Right ventricle myocardium superior (tissue), 1 donor: ENCODE data around the gene PUDP. TPM values are rescaled to one million over a fixed set of nuclear protein-coding genes. Genes with fewer than 3 reads are reported as not detected.
"Not testable (repeated sequence)": the region's sequence is repeated elsewhere in the genome, so short reads cannot be mapped to it uniquely, and the experiment has no call there.

Experiments used
- ATAC-seq: fragments of 200-7000 bp; cut with Tn5 transposase; one replicate; pipeline ENCODE4 v1.9.1; 2020; ENCODE audit warnings: mild to moderate bottlenecking; ENCODE audit not compliant: poor library complexity
- DNase-seq: peaks from one replicate; pipeline ENCODE4 v3.0.0-alpha.2; 2020
- intact Hi-C: fragments of 100-400 bp; cut with DNase I; formaldehyde crosslinking; loops from one replicate; pipeline ENCODE4 v1.11.2; 2022
- microRNA-seq: library from miRNA; unstranded; fragments of <30 nt; microRNA quantifications from one replicate; pipeline ENCODE4 v1.2.0, GENCODE V29; 2020
- total RNA-seq: library from RNA; stranded (reverse); fragmentation: NEBNext Ultra II Directional; extraction: Animal tissue kit (Norgen Biotek cat#: 25700); gene quantifications from one replicate; pipeline ENCODE4 v1.2.1, GENCODE V29; 2021
- donor health status: DM: no; HTN: yes; CAD: no; lungs with severe emphysema.

The PUDP gene
- total RNA-seq, 1 donor from 2014 or later, result 21.6 TPM

GRCh38 chrX:7007328-7007727, 140.6 kb downstream of the PUDP start:
- DNase-seq, ATAC-seq, intact Hi-C loops: not testable (repeated sequence)

Small RNA genes lying within 50 kb of the gene (microRNA-seq; reads per million reads assigned to microRNA genes)
- not detected for gene MIR4767

Other genes with a start within 250 kb of the PUDP start
- gene STS, start 441 bp downstream of the PUDP start, total RNA-seq, result 4.3 TPM